ENCODE data around the gene MPPE1. TPM values are rescaled to one million over a fixed set of nuclear protein-coding genes. Genes with fewer than 3 reads are reported as not detected.

MPPE1 gene
- polyA plus RNA-seq, 1 experiment, result 31.0 TPM

GRCh38 chr18:11887328-11888128 is 20.6 kb downstream of the MPPE1 start:
- TF ChIP-seq, protein P1, sequence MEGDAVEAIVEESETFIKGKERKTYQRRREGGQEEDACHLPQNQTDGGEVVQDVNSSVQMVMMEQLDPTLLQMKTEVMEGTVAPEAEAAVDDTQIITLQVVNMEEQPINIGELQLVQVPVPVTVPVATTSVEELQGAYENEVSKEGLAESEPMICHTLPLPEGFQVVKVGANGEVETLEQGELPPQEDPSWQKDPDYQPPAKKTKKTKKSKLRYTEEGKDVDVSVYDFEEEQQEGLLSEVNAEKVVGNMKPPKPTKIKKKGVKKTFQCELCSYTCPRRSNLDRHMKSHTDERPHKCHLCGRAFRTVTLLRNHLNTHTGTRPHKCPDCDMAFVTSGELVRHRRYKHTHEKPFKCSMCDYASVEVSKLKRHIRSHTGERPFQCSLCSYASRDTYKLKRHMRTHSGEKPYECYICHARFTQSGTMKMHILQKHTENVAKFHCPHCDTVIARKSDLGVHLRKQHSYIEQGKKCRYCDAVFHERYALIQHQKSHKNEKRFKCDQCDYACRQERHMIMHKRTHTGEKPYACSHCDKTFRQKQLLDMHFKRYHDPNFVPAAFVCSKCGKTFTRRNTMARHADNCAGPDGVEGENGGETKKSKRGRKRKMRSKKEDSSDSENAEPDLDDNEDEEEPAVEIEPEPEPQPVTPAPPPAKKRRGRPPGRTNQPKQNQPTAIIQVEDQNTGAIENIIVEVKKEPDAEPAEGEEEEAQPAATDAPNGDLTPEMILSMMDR (IDR thresholded peaks at IDR 0.05; ENCODE audit: insufficient read depth, low read depth, low read length), result no peak
- Histone ChIP-seq H3K4me3 (ENCODE audit: low read depth, low read length) (no peak overlapping the region), H3K27me3 (ENCODE audit: control insufficient read depth, insufficient read depth, low read length) (no peaks in the 10 kb centered on the region), H3K36me3 (ENCODE audit: control insufficient read depth, insufficient read depth, low read length) (peaks cover 12% of the 10 kb centered on the region; the same call in 1 of the 2 replicates)
- POLR2A ChIA-PET, result no interaction called here
- no peak for DNase-seq (ENCODE audit: low read depth)
- CTCF ChIA-PET, result interaction anchor here (0.6 to 1.0 kb wide), 2 partner anchors 24 to 50 kb away, joined by 3 read pairs; no protein-coding TSS in a partner anchor

GRCh38 chr18:11886577-11887110 is 21.5 kb downstream of the MPPE1 start:
- TF ChIP-seq, protein P1 (IDR thresholded peaks at IDR 0.05; ENCODE audit: insufficient read depth, low read depth, low read length), result no peak

DNA sequence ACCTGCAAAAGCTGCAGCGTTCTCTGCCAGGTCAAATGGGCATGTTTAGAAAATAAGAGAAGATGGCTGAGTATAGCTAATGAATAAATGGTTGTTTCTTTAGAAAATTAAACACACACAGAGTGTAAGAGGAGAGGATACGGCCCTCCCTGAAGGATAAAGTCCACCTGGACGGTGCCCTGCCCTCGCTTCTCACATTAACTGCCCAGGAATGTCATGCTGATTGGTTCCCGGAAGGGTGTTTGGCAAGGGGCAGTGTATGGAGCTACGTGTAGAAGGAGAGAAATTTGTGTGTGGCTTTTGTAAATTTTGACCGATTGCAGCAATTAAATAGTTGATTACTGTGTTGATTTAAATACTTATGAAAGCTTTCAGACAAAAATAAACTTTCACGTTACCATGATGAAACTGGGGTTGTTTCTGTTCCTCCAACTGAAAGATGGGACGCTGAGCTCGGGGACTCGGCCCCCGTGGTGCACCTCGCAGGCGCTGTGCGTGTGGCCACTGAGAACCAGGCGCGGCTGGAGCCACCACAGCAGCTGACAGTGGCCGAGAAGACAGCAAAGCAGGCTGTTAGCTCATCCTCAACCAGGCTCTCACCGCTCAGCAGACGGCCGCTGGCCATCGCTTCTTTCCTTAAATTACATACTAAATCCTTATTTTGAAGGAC is 22.7 kb downstream of the MPPE1 start:
- POLR2A ChIA-PET, result no interaction called here
- TF ChIP-seq, protein P1 (IDR thresholded peaks at IDR 0.05; ENCODE audit: insufficient read depth, low read depth, low read length), result no peak

More at GRCh38 chr18:11886577-11887110, 21.5 kb downstream of the MPPE1 start:
- no peak for DNase-seq (ENCODE audit: low read depth)
- Histone ChIP-seq H3K36me3 (ENCODE audit: control insufficient read depth, insufficient read depth, low read length) (peaks cover 12% of the 10 kb centered on the region; the same call in 1 of the 2 replicates), H3K27me3 (ENCODE audit: control insufficient read depth, insufficient read depth, low read length) (no peaks in the 10 kb centered on the region), H3K4me3 (ENCODE audit: low read depth, low read length) (no peak overlapping the region)
- ChIA-PET CTCF (interaction anchor here (1.0 kb wide), 1 partner anchor 51 kb away, joined by 3 read pairs; no protein-coding TSS in a partner anchor), POLR2A (no interaction called here)

GRCh38 chr18:11884396-11885030 is 23.6 kb downstream of the MPPE1 start:
- Histone ChIP-seq H3K27me3 (ENCODE audit: control insufficient read depth, insufficient read depth, low read length) (no peaks in the 10 kb centered on the region), H3K4me3 (ENCODE audit: low read depth, low read length) (no peak overlapping the region), H3K36me3 (ENCODE audit: control insufficient read depth, insufficient read depth, low read length) (peaks cover 13% of the 10 kb centered on the region; the same call in 1 of the 2 replicates)
- no peak for DNase-seq (ENCODE audit: low read depth)
- POLR2A ChIA-PET, result no interaction called here
- CTCF ChIA-PET, result no interaction called here
- TF ChIP-seq, protein P1 (IDR thresholded peaks at IDR 0.05; ENCODE audit: insufficient read depth, low read depth, low read length), result no peak

More for the DNA sequence above, 22.7 kb downstream of the MPPE1 start:
- Histone ChIP-seq H3K4me3 (ENCODE audit: low read depth, low read length) (no peak overlapping the region), H3K27me3 (ENCODE audit: control insufficient read depth, insufficient read depth, low read length) (no peaks in the 10 kb centered on the region), H3K36me3 (ENCODE audit: control insufficient read depth, insufficient read depth, low read length) (peaks cover 13% of the 10 kb centered on the region; the same call in 1 of the 2 replicates)
- no peak for DNase-seq (ENCODE audit: low read depth)
- CTCF ChIA-PET, result interaction anchor here (0.6 to 0.7 kb wide), 2 partner anchors 24 to 720 kb away, joined by 3 to 5 read pairs; no protein-coding TSS in a partner anchor
